ENCODE results near the gene OGFOD1. TPM values are rescaled to one million over a fixed set of nuclear protein-coding genes. Genes with fewer than 3 reads are reported as not detected.

Gene OGFOD1
- total and polyA plus RNA-seq, 9 of the 15 experiments (the other 6 are each of a cell fraction or from before 2014, with no cell fraction given), result 60.4 to 134 (median 85.8) TPM

DNA sequence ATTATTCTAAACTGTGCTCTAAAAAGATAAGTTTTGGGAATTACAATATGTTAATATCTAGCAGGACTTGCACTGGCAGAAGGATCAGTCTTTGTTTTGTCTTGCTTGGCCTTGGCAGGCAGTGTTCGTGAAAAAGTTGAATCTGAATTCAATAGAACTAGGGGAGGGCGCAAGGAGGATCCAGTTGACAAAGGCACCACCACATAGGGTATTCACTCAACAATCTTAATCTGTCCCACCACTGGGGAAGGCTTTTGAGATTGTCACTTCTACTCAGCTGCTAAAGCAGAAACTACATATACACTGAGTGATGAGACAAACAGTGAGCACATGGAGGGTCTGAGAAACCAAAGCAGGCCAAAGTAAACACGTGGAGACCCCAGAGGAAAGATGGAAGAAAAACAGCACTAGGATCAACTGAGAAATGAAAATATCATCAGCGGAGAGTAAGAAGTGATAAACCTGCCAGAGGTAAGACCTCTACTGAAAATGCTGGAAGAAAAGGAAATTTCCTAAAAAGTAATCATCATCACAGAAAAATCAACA lies 28.4 kb upstream of the OGFOD1 start (continued):
- TF ChIP-seq, protein P1, sequence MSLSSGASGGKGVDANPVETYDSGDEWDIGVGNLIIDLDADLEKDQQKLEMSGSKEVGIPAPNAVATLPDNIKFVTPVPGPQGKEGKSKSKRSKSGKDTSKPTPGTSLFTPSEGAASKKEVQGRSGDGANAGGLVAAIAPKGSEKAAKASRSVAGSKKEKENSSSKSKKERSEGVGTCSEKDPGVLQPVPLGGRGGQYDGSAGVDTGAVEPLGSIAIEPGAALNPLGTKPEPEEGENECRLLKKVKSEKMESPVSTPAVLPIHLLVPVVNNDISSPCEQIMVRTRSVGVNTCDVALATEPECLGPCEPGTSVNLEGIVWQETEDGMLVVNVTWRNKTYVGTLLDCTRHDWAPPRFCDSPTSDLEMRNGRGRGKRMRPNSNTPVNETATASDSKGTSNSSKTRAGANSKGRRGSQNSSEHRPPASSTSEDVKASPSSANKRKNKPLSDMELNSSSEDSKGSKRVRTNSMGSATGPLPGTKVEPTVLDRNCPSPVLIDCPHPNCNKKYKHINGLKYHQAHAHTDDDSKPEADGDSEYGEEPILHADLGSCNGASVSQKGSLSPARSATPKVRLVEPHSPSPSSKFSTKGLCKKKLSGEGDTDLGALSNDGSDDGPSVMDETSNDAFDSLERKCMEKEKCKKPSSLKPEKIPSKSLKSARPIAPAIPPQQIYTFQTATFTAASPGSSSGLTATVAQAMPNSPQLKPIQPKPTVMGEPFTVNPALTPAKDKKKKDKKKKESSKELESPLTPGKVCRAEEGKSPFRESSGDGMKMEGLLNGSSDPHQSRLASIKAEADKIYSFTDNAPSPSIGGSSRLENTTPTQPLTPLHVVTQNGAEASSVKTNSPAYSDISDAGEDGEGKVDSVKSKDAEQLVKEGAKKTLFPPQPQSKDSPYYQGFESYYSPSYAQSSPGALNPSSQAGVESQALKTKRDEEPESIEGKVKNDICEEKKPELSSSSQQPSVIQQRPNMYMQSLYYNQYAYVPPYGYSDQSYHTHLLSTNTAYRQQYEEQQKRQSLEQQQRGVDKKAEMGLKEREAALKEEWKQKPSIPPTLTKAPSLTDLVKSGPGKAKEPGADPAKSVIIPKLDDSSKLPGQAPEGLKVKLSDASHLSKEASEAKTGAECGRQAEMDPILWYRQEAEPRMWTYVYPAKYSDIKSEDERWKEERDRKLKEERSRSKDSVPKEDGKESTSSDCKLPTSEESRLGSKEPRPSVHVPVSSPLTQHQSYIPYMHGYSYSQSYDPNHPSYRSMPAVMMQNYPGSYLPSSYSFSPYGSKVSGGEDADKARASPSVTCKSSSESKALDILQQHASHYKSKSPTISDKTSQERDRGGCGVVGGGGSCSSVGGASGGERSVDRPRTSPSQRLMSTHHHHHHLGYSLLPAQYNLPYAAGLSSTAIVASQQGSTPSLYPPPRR (CRISPR knock-in tag; IDR thresholded peaks at IDR 0.05; ENCODE audit: borderline replicate concordance), result no peak
- TF ChIP-seq TAF1 (IDR thresholded peaks at IDR 0.05; ENCODE audit: control insufficient read depth, extremely low read depth, insufficient read depth, low read length, severe bottlenecking), result no peak
- TF ChIP-seq, protein P2, sequence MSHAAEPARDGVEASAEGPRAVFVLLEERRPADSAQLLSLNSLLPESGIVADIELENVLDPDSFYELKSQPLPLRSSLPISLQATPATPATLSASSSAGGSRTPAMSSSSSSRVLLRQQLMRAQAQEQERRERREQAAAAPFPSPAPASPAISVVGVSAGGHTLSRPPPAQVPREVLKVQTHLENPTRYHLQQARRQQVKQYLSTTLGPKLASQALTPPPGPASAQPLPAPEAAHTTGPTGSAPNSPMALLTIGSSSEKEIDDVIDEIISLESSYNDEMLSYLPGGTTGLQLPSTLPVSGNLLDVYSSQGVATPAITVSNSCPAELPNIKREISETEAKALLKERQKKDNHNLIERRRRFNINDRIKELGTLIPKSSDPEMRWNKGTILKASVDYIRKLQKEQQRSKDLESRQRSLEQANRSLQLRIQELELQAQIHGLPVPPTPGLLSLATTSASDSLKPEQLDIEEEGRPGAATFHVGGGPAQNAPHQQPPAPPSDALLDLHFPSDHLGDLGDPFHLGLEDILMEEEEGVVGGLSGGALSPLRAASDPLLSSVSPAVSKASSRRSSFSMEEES (CRISPR knock-in tag; IDR thresholded peaks at IDR 0.05), result no peak
- TF ChIP-seq, protein P3, sequence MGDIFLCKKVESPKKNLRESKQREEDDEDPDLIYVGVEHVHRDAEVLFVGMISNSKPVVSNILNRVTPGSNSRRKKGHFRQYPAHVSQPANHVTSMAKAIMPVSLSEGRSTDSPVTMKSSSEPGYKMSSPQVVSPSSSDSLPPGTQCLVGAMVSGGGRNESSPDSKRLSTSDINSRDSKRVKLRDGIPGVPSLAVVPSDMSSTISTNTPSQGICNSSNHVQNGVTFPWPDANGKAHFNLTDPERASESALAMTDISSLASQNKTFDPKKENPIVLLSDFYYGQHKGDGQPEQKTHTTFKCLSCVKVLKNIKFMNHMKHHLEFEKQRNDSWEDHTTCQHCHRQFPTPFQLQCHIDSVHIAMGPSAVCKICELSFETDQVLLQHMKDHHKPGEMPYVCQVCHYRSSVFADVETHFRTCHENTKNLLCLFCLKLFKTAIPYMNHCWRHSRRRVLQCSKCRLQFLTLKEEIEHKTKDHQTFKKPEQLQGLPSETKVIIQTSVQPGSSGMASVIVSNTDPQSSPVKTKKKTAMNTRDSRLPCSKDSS (IDR thresholded peaks at IDR 0.05; ENCODE audit: low read depth, partially characterized antibody), result no peak
- TF ChIP-seq ARID1B (IDR thresholded peaks at IDR 0.05), result no peak
- TF ChIP-seq EP400 (IDR thresholded peaks at IDR 0.05), result peak; percentile 64; the same call in 1 of the 2 replicates
- TF ChIP-seq TAF9B (IDR thresholded peaks at IDR 0.05; ENCODE audit: partially characterized antibody), result no peak
